H9 (cell line): ENCODE measurements around the gene NUDCD2. TPM values are rescaled to one million over a fixed set of nuclear protein-coding genes. Genes with fewer than 3 reads are reported as not detected.
A peak's percentile ranks its signal among the peaks of the same experiment; 100 is the strongest.

Source experiments
- DNase-seq: peaks from one replicate; pipeline ENCODE4 v3.0.0-alpha.2; 2017
- H2AFZ ChIP-seq: one replicate; pipeline ENCODE4 v1.6.1; 2013; ENCODE audit warnings: mild to moderate bottlenecking, low read length, control low read depth, moderate library complexity
- H2AK5ac ChIP-seq: 2 replicates; pipeline ENCODE4 v1.6.1; 2013; ENCODE audit warnings: low read length, control low read depth, mixed read lengths; ENCODE audit not compliant: insufficient read length
- H2BK120ac ChIP-seq: one replicate; pipeline ENCODE4 v1.6.1; 2013; ENCODE audit warnings: low read depth, mild to moderate bottlenecking, low read length, control low read depth, inconsistent platforms; ENCODE audit not compliant: poor library complexity, severe bottlenecking
- H2BK12ac ChIP-seq: 2 replicates; pipeline ENCODE4 v1.6.1; 2013; ENCODE audit warnings: low read length, control low read depth, mixed read lengths, low read depth; ENCODE audit not compliant: insufficient read length
- H2BK15ac ChIP-seq: 2 replicates; pipeline ENCODE4 v1.6.1; 2013; ENCODE audit warnings: low read depth, low read length, control low read depth
- H2BK20ac ChIP-seq: one replicate; pipeline ENCODE4 v1.6.1; 2013; ENCODE audit warnings: low read depth, mild to moderate bottlenecking, low read length, control low read depth, inconsistent platforms; ENCODE audit not compliant: poor library complexity, severe bottlenecking
- H2BK5ac ChIP-seq: 2 replicates; pipeline ENCODE4 v1.6.1; 2013; ENCODE audit warnings: low read length, control low read depth, mixed read lengths; ENCODE audit not compliant: insufficient read length
- H3K14ac ChIP-seq: 2 replicates; pipeline ENCODE4 v1.6.1; 2013; ENCODE audit warnings: low read length, control low read depth; ENCODE audit not compliant: insufficient read depth
- H3K18ac ChIP-seq: 2 replicates; pipeline ENCODE4 v1.6.1; 2013; ENCODE audit warnings: low read depth, mild to moderate bottlenecking, mixed read lengths, low read length, control low read depth; ENCODE audit not compliant: insufficient read length
- H3K23ac ChIP-seq: 2 replicates; pipeline ENCODE4 v1.6.1; 2013; ENCODE audit warnings: low read length, control low read depth, mixed read lengths, low read depth; ENCODE audit not compliant: insufficient read length
- H3K23me2 ChIP-seq: 2 replicates; pipeline ENCODE4 v1.6.1; 2013; ENCODE audit warnings: low read depth, mild to moderate bottlenecking, mixed read lengths, low read length, control low read depth; ENCODE audit not compliant: insufficient read length, poor library complexity, severe bottlenecking
- H3K27ac ChIP-seq: 2 replicates; pipeline ENCODE4 v1.5.1; 2013; ENCODE audit warnings: low read length, control low read depth, mixed read lengths, low read depth; ENCODE audit not compliant: insufficient read length
- H3K27me3 ChIP-seq: 2 replicates; pipeline ENCODE4 v1.6.1; 2013; ENCODE audit warnings: low read length, control low read depth, inconsistent platforms; ENCODE audit not compliant: insufficient read depth
- H3K4ac ChIP-seq: 2 replicates; pipeline ENCODE4 v1.6.1; 2013; ENCODE audit warnings: low read depth, mild to moderate bottlenecking, control low read depth, inconsistent platforms, low read length, moderate library complexity
- H3K4me1 ChIP-seq: 2 replicates; pipeline ENCODE4 v1.6.1; 2013; ENCODE audit warnings: low read length, control low read depth, inconsistent platforms; ENCODE audit not compliant: insufficient read depth
- H3K4me2 ChIP-seq: 2 replicates; pipeline ENCODE4 v1.6.1; 2013; ENCODE audit warnings: low read length, control low read depth, mixed read lengths; ENCODE audit not compliant: insufficient read length, insufficient read depth
- H3K56ac ChIP-seq: 2 replicates; pipeline ENCODE4 v1.6.1; 2013; ENCODE audit warnings: low read depth, mild to moderate bottlenecking, mixed read lengths, low read length, control low read depth; ENCODE audit not compliant: insufficient read length
- H3K79me1 ChIP-seq: 2 replicates; pipeline ENCODE4 v1.6.1; 2013; ENCODE audit warnings: low read depth, mild to moderate bottlenecking, moderate library complexity, low read length, control low read depth, inconsistent platforms; ENCODE audit not compliant: insufficient read depth, poor library complexity, severe bottlenecking
- H3K79me2 ChIP-seq: 2 replicates; pipeline ENCODE4 v1.6.1; 2013; ENCODE audit warnings: low read length, control low read depth, inconsistent platforms; ENCODE audit not compliant: insufficient read depth
- H3K9ac ChIP-seq: 2 replicates; pipeline ENCODE4 v1.6.1; 2013; ENCODE audit warnings: low read length, control low read depth, mixed read lengths; ENCODE audit not compliant: insufficient read length; ENCODE audit errors: extremely low read depth
- H3K9me3 ChIP-seq: one replicate; pipeline ENCODE4 v1.6.1; 2013; ENCODE audit warnings: low read depth, low read length, inconsistent platforms; ENCODE audit not compliant: control insufficient read depth
- H3T11ph ChIP-seq: one replicate; pipeline ENCODE4 v1.6.1; 2013; ENCODE audit warnings: mild to moderate bottlenecking, low read length, control low read depth, inconsistent platforms
- H4K20me1 ChIP-seq: one replicate; pipeline ENCODE4 v1.6.1; 2013; ENCODE audit not compliant: control insufficient read depth, insufficient read length, insufficient read depth
- H4K5ac ChIP-seq: 2 replicates; pipeline ENCODE4 v1.6.1; 2013; ENCODE audit warnings: low read depth, mild to moderate bottlenecking, mixed read lengths, low read length, control low read depth; ENCODE audit not compliant: insufficient read length
- H4K8ac ChIP-seq: replicated peaks from 2 replicates; pipeline ENCODE4 v1.6.1; 2013; ENCODE audit warnings: low read length, control low read depth, mixed read lengths, low read depth; ENCODE audit not compliant: insufficient read length
- H4K91ac ChIP-seq: 2 replicates; pipeline ENCODE4 v1.6.1; 2013; ENCODE audit warnings: low read depth, mild to moderate bottlenecking, moderate library complexity, mixed read lengths, low read length, control low read depth; ENCODE audit not compliant: insufficient read length
- H3K27ac Mint-ChIP-seq, 3 experiments: 2 replicates in 2 of 3; 3 replicates in 1 of 3; pipeline ENCODE4 v1.8.0; 2020 to 2021; ENCODE audit warnings: mixed read lengths in 3 of 3, mild to moderate bottlenecking in 1 of 3, moderate library complexity in 1 of 3
- H3K27me3 Mint-ChIP-seq: 2 replicates; pipeline ENCODE4 v1.8.0; 2021; ENCODE audit warnings: low read depth, mild to moderate bottlenecking, moderate library complexity, mixed read lengths
- H3K36me3 Mint-ChIP-seq, 3 experiments: 2 replicates in 2 of 3; 3 replicates in 1 of 3; pipeline ENCODE4 v1.8.0; 2020 to 2021; ENCODE audit warnings: low read depth in 3 of 3, mixed read lengths in 3 of 3; ENCODE audit not compliant: insufficient read depth in 1 of 3
- H3K4me1 Mint-ChIP-seq, 2 experiments: 2 replicates each; pipeline ENCODE4 v1.8.0; 2020; ENCODE audit warnings: mixed read lengths in 2 of 2
- H3K4me3 Mint-ChIP-seq, 2 experiments: 2 replicates in 1 of 2; 3 replicates in 1 of 2; pipeline ENCODE4 v1.8.0; 2020 to 2021; ENCODE audit warnings: mild to moderate bottlenecking in 2 of 2, mixed read lengths in 2 of 2, moderate library complexity in 1 of 2
- H3K9me3 Mint-ChIP-seq, 2 experiments: 2 replicates in 1 of 2; 3 replicates in 1 of 2; pipeline ENCODE4 v1.8.0; 2020; ENCODE audit warnings: mild to moderate bottlenecking in 2 of 2, mixed read lengths in 2 of 2, moderate library complexity in 1 of 2
- CTCF ChIP-seq: fragments of 200-600 bp; sonication (generic); conservative IDR thresholded peaks from 3 replicates; pipeline ENCODE4 v1.8.0; 2021; ENCODE audit warnings: antibody characterized with exemption, mild to moderate bottlenecking
- WGBS: extraction: QIAGEN DNeasy Blood & Tissue Kit; methylation state at CpG from one replicate; pipeline ENCODE4 v1.1.7; 2013; ENCODE audit warnings: missing lambda C conversion rate, low lambda C conversion rate, mixed read lengths; ENCODE audit not compliant: insufficient read length; ENCODE audit errors: extremely low coverage; 5-methylcytosine and 5-hydroxymethylcytosine counted together
- total RNA-seq: library from RNA; stranded (reverse); gene quantifications from 2 replicates; pipeline ENCODE4 v1.2.1, GENCODE V29; 2021

Gene NUDCD2
- total RNA-seq, 1 experiment from 2014 or later: 42.2 TPM

GRCh38 chr5:163506095-163506457 lies 46.2 kb upstream of the NUDCD2 start:
- H3K27me3 Mint-ChIP-seq: no peaks in the 10 kb centered on the region
- peaks cover 45 to 46% of the 10 kb centered on the region in 2 experiments for H3K4me1 Mint-ChIP-seq
- no peak overlapping the region for H2BK12ac ChIP-seq
- H3K18ac ChIP-seq: no peak overlapping the region
- H3K9me3 ChIP-seq: no peaks in the 10 kb centered on the region
- H3K4ac ChIP-seq: no peak overlapping the region
- no CpG with 5 or more reads among the region's 9 CpGs for WGBS
- peaks cover 4 to 21% (median 10%) of the 10 kb centered on the region in 3 experiments; a peak in 6 of 7 replicates for H3K36me3 Mint-ChIP-seq
- peak overlapping the region; percentile 95 for H3K9ac ChIP-seq
- no peak for TF ChIP-seq CTCF
- no peaks in the 10 kb centered on the region; a peak in 1 of 5 replicates for H3K9me3 Mint-ChIP-seq
- peaks cover 12% of the 10 kb centered on the region for H3K23me2 ChIP-seq
- no peak for DNase-seq
- H2BK20ac ChIP-seq: no peak overlapping the region
- H2BK15ac ChIP-seq: no peak overlapping the region
- no peak overlapping the region for H3T11ph ChIP-seq
- no peak overlapping the region for H3K14ac ChIP-seq
- peak overlapping the region; percentile 79 to 93 for H3K4me3 Mint-ChIP-seq
- H4K91ac ChIP-seq: no peak overlapping the region
- H2AK5ac ChIP-seq: no peak overlapping the region
- H2BK120ac ChIP-seq: no peak overlapping the region
- H4K5ac ChIP-seq: no peak overlapping the region
- H3K4me2 ChIP-seq: peak overlapping the region; percentile 100
- peak overlapping the region; percentile 93 to 99 (median 99) for H3K27ac Mint-ChIP-seq
- H3K79me1 ChIP-seq: no peaks in the 10 kb centered on the region
- no peaks in the 10 kb centered on the region for H3K27me3 ChIP-seq
- no peak overlapping the region for H2AFZ ChIP-seq
- H2BK5ac ChIP-seq: no peak overlapping the region
- H3K23ac ChIP-seq: no peak overlapping the region
- no peak overlapping the region for H3K56ac ChIP-seq
- H3K4me1 ChIP-seq: peaks cover 3% of the 10 kb centered on the region; the same call in 1 of the 2 replicates
- peak overlapping the region; percentile 21 for H3K27ac ChIP-seq
- H4K20me1 ChIP-seq: no peaks in the 10 kb centered on the region
- H3K79me2 ChIP-seq: peaks cover 39% of the 10 kb centered on the region
- H4K8ac ChIP-seq: no peak overlapping the region
